Stimulated activated CD4-positive, alpha-beta T cell treated with anti-CD3 and anti-CD28 coated beads, Interleukin-2, amount 100 ng/mL, for 48 hours (primary cell): ENCODE results near the gene OPRL1.
"Not testable (repeated sequence)": the region's sequence is repeated elsewhere in the genome, so short reads cannot be mapped to it uniquely, and the experiment has no call there.

ENCODE experiments used
- DNase-seq, 2 donors: peaks; one replicate each; pipeline ENCODE4 v3.0.0-alpha.2; 2020

The OPRL1 gene

GRCh38 chr20:64119681-64120341 lies 39.9 kb downstream of the OPRL1 start:
- DNase-seq = no peak

GRCh38 chr20:64121586-64121985 lies 41.7 kb downstream of the OPRL1 start:
- DNase-seq = no peak

GRCh38 chr20:64122927-64123326 lies 43.0 kb downstream of the OPRL1 start:
- DNase-seq = not testable (repeated sequence)

- DNase-seq = not testable (repeated sequence)
Measured at GRCh38 chr20:64123517-64123916, 43.6 kb downstream of the OPRL1 start.

- no peak for DNase-seq
Measured at GRCh38 chr20:64129146-64129782, 49.4 kb downstream of the OPRL1 start.

GRCh38 chr20:64130271-64130670 lies 50.4 kb downstream of the OPRL1 start:
- DNase-seq = no peak

- no peak for DNase-seq
Measured at GRCh38 chr20:64130876-64131275, 51.0 kb downstream of the OPRL1 start.

GRCh38 chr20:64131406-64131805 lies 51.5 kb downstream of the OPRL1 start:
- DNase-seq = no peak

GRCh38 chr20:64133951-64134407 lies 54.1 kb downstream of the OPRL1 start:
- DNase-seq = no peak

- not testable (repeated sequence) for DNase-seq
Measured at GRCh38 chr20:64134744-64135143, 54.9 kb downstream of the OPRL1 start.

- no peak for DNase-seq
Measured at GRCh38 chr20:64136004-64136710, 56.3 kb downstream of the OPRL1 start.

- no peak for DNase-seq
Measured at GRCh38 chr20:64137598-64138031, 57.7 kb downstream of the OPRL1 start.

GRCh38 chr20:64138276-64138815 lies 58.5 kb downstream of the OPRL1 start:
- DNase-seq = no peak

- no peak for DNase-seq
Measured at GRCh38 chr20:64139199-64140060, 59.5 kb downstream of the OPRL1 start.

GRCh38 chr20:64140061-64140931 lies 60.4 kb downstream of the OPRL1 start:
- no peak for DNase-seq

GRCh38 chr20:64140956-64141355 lies 61.1 kb downstream of the OPRL1 start:
- no peak for DNase-seq

- DNase-seq = no peak
Measured at GRCh38 chr20:64142590-64142989, 62.7 kb downstream of the OPRL1 start.

GRCh38 chr20:64143018-64143801 lies 63.3 kb downstream of the OPRL1 start:
- DNase-seq = no peak

- DNase-seq = no peak
Measured at GRCh38 chr20:64144144-64144912, 64.4 kb downstream of the OPRL1 start.
